Upper lobe of left lung (tissue), 6 donors: ENCODE results near the gene MPC1. TPM values are rescaled to one million over a fixed set of nuclear protein-coding genes. Genes with fewer than 3 reads are reported as not detected.

Experiments used
- ATAC-seq, 2 donors: fragments of 200-7000 bp; cut with Tn5 transposase; one replicate each; pipeline ENCODE4 v1.9.1; 2022; ENCODE audit warnings: mild to moderate bottlenecking in 2 of 2, moderate library complexity in 2 of 2; ENCODE audit not compliant: low FRiP score in 2 of 2
- DNase-seq, 2 donors: peaks; one replicate each; pipeline ENCODE4 v3.0.0-alpha.2; 2019 to 2020
- H3K27ac ChIP-seq, 4 donors: fragments of 200-600 bp; sonication (generic); one replicate each; pipeline ENCODE4 v1.5.1; 2016 to 2019
- H3K27me3 ChIP-seq, 4 donors: fragments of 200-600 bp; sonication (generic); one replicate each; pipeline ENCODE4 v1.5.1; 2017 to 2019
- H3K36me3 ChIP-seq, 4 donors: fragments of 200-600 bp; sonication (generic); one replicate each; pipeline ENCODE4 v1.5.1; 2016 to 2019
- H3K4me1 ChIP-seq, 4 donors: fragments of 200-600 bp; sonication (generic); one replicate each; pipeline ENCODE4 v1.5.1; 2018 to 2019
- H3K4me3 ChIP-seq, 4 donors: fragments of 200-600 bp; sonication (generic); one replicate each; pipeline ENCODE4 v1.5.1; 2017 to 2019; ENCODE audit warnings: mild to moderate bottlenecking in 2 of 4, moderate library complexity in 1 of 4
- H3K9me3 ChIP-seq, 4 donors: fragments of 200-600 bp; sonication (generic); one replicate each; pipeline ENCODE4 v1.5.1; 2018 to 2019
- CTCF ChIP-seq, 6 experiments: fragments of 450-650 bp in 4 of 6; fragments of 200-600 bp in 2 of 6; sonication (generic) in 2 of 6; IDR thresholded peaks; one replicate each; pipeline ENCODE4 v1.5.1; 2016 to 2019; ENCODE audit warnings: antibody characterized with exemption in 6 of 6
- EP300 ChIP-seq, 4 donors: sonication (generic); formaldehyde crosslinking; IDR thresholded peaks; one replicate each; pipeline ENCODE4 v1.5.1; 2017; ENCODE audit warnings: antibody characterized with exemption in 4 of 4, control low read depth in 2 of 4
- POLR2A ChIP-seq, 4 donors: fragments of 450-650 bp; IDR thresholded peaks; one replicate each; pipeline ENCODE4 v1.5.1; 2016 to 2017; ENCODE audit warnings: antibody characterized with exemption in 4 of 4, mild to moderate bottlenecking in 2 of 4
- POLR2AphosphoS5 ChIP-seq, 2 donors: sonication (generic); formaldehyde crosslinking; IDR thresholded peaks; one replicate each; pipeline ENCODE4 v1.5.1; 2017; ENCODE audit warnings: antibody characterized with exemption in 2 of 2
- WGBS, 2 donors: methylation state at CpG; one replicate each; pipeline ENCODE4 v1.1.5; 2017 to 2018; 5-methylcytosine and 5-hydroxymethylcytosine counted together
- total RNA-seq, 6 donors: library from RNA; depleted of rRNA in 4 of 6; stranded (reverse); fragments of >200 nt in 4 of 6; gene quantifications; one replicate each; pipeline versions ENCODE4 v1.1.0 to v1.2.1, GENCODE V29; 2016 to 2021
- donor health status: DM: no; HTN: no; CAD: no; lungs with moderate emphysema.
- donor health status: DM: no; HTN: yes; CAD: no; lungs with severe emphysema.

MPC1 gene
- total RNA-seq, 6 donors from 2014 or later: 17.8 to 74.2 (median 50.7) TPM

GRCh38 chr6:166334878-166335277 lies 47.9 kb downstream of the MPC1 start:
- ATAC-seq (no peak), DNase-seq (no peak)
- peaks cover 28 to 49% (median 35%) of the 10 kb centered on the region in 4 donors for H3K4me1 ChIP-seq
- TF ChIP-seq POLR2A (IDR thresholded peaks at IDR 0.05) (no peak), CTCF (IDR thresholded peaks at IDR 0.05) (no peak), EP300 (IDR thresholded peaks at IDR 0.05) (no peak), POLR2AphosphoS5 (IDR thresholded peaks at IDR 0.05) (no peak)
- H3K36me3 ChIP-seq: peaks cover 0 to 29% (median 15%) of the 10 kb centered on the region in 4 donors
- no peak overlapping the region for H3K27ac ChIP-seq
- no peaks in the 10 kb centered on the region for H3K27me3 ChIP-seq
- H3K4me3 ChIP-seq: no peak overlapping the region
- 92% methylated on average over 8 of the region's 8 CpGs for WGBS, 2 donors
- H3K9me3 ChIP-seq: no peaks in the 10 kb centered on the region

- Histone ChIP-seq H3K4me3 (no peak overlapping the region), H3K36me3 (peaks cover 0 to 38% (median 18%) of the 10 kb centered on the region in 4 donors), H3K4me1 (peaks cover 18 to 34% (median 23%) of the 10 kb centered on the region in 4 donors), H3K9me3 (no peaks in the 10 kb centered on the region), H3K27ac (no peak overlapping the region), H3K27me3 (no peaks in the 10 kb centered on the region)
- DNase-seq: peak in 1 of 2 donors; percentile 58
- 79 to 89% methylated on average over 23 of the region's 23 CpGs for WGBS, 2 donors
- TF ChIP-seq EP300 (IDR thresholded peaks at IDR 0.05) (no peak), CTCF (IDR thresholded peaks at IDR 0.05) (no peak), POLR2A (IDR thresholded peaks at IDR 0.05) (no peak), POLR2AphosphoS5 (IDR thresholded peaks at IDR 0.05) (no peak)
- no peak for ATAC-seq
Observed at GRCh38 chr6:166333172-166333995, 49.4 kb downstream of the MPC1 start.

- Histone ChIP-seq H3K9me3 (no peaks in the 10 kb centered on the region), H3K4me1 (peaks cover 18 to 29% (median 23%) of the 10 kb centered on the region in 4 donors), H3K27me3 (no peaks in the 10 kb centered on the region), H3K4me3 (no peak overlapping the region), H3K27ac (no peak overlapping the region), H3K36me3 (peaks cover 4 to 42% (median 18%) of the 10 kb centered on the region in 4 donors)
- DNase-seq: no peak
- 80 to 81% methylated on average over 13 of the region's 13 CpGs for WGBS, 2 donors
- TF ChIP-seq EP300 (IDR thresholded peaks at IDR 0.05): no peak
- no peak for TF ChIP-seq POLR2AphosphoS5 (IDR thresholded peaks at IDR 0.05)
- TF ChIP-seq POLR2A (IDR thresholded peaks at IDR 0.05): no peak
- TF ChIP-seq CTCF (IDR thresholded peaks at IDR 0.05): no peak
- ATAC-seq: no peak
Observed at GRCh38 chr6:166331503-166332415, 51.0 kb downstream of the MPC1 start.

- WGBS, 2 donors: 50 to 64% methylated on average over 7 to 11 of the region's 11 CpGs
- TF ChIP-seq CTCF (IDR thresholded peaks at IDR 0.05): peak in 1 of 6 experiments; percentile 24
- TF ChIP-seq POLR2A (IDR thresholded peaks at IDR 0.05): no peak
- H3K36me3 ChIP-seq: peaks cover 14 to 42% (median 23%) of the 10 kb centered on the region in 4 donors
- H3K27me3 ChIP-seq: no peaks in the 10 kb centered on the region
- H3K4me1 ChIP-seq: peaks cover 18 to 29% (median 23%) of the 10 kb centered on the region in 4 donors
- ATAC-seq: peak in 1 of 2 donors; percentile 53
- peak in 1 of 2 donors; percentile 82 for DNase-seq
- H3K4me3 ChIP-seq: no peak overlapping the region
- no peak overlapping the region for H3K27ac ChIP-seq
- no peaks in the 10 kb centered on the region for H3K9me3 ChIP-seq
Observed at GRCh38 chr6:166330612-166331011, 52.1 kb downstream of the MPC1 start.
